PFSK-1 (cell line): ENCODE data around the gene FBLN2.

Experiments used
- FOXP2 ChIP-seq: optimal IDR thresholded peaks from 2 replicates; pipeline ENCODE3; 2011; ENCODE audit warnings: borderline replicate concordance, control low read depth, inconsistent platforms; ENCODE audit not compliant: insufficient read depth; ENCODE audit errors: extremely low read length, extremely low read depth
- POLR2AphosphoS5 ChIP-seq: IDR thresholded peaks from 2 replicates; pipeline ENCODE4 v1.6.1; 2012; ENCODE audit warnings: low read depth, mild to moderate bottlenecking, control low read depth, low read length, moderate library complexity
- SIN3A ChIP-seq: IDR thresholded peaks from 2 replicates; pipeline ENCODE4 v1.6.1; 2012; ENCODE audit warnings: mild to moderate bottlenecking, low read length, moderate library complexity, borderline replicate concordance; ENCODE audit not compliant: insufficient read depth
- TAF1 ChIP-seq: IDR thresholded peaks from 2 replicates; pipeline ENCODE4 v1.6.1; 2012; ENCODE audit warnings: low read length, control low read depth, borderline replicate concordance; ENCODE audit not compliant: insufficient read depth
- TF ChIP-seq, protein P1 (sequence below), 2 experiments: IDR thresholded peaks; 2 replicates each; pipeline versions ENCODE4 v1.6.1 to v1.8.0; 2011 to 2012; ENCODE audit warnings: low read depth in 2 of 2, low read length in 2 of 2, control low read depth in 1 of 2, inconsistent platforms in 1 of 2, mild to moderate bottlenecking in 1 of 2, moderate library complexity in 1 of 2; ENCODE audit not compliant: insufficient read depth in 1 of 2

Gene FBLN2

DNA sequence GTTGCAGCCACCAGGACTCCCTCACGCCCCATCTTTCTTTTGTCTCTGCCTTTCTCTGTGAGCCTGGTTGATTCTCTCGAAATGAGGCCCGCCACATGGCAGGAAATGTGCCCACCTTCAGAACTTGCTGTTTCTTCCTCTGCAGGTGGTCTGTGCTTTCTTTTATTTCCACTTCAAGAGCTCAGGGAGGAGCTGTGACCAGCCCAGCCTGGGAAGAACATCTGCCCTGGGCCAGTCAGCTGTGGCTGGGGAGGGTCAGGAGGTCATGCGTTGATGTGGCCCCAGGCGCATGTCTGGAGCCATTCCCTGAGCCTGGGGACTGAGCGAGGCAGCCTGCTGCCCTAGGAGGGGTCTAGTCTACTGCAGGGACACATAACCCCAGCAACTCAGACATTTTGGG is 8.0 kb downstream of the FBLN2 start:
- no peak for TF ChIP-seq TAF1

DNA sequence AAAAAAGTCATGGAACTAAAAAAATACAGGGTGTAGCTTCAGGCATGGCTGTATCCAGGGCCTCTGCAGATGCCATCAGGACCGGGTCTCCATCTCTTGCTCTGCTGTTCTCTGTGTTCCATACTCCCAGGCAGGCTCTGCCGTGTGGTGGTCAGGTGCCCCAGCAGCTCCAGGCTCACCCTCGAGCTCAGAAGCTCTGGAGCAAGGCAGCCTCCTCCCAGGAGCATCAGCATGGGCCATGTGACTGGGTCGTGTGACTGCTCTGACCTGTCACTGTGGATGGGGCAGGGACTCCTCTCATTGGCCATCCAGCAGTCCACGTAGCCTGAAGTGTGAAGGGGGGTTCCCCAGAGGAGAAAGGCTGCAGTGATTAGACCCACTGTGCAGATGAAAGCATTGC is 8.5 kb downstream of the FBLN2 start:
- TF ChIP-seq FOXP2 (no peak), POLR2AphosphoS5 (no peak), TAF1 (no peak), SIN3A (no peak)
- TF ChIP-seq, protein P1, sequence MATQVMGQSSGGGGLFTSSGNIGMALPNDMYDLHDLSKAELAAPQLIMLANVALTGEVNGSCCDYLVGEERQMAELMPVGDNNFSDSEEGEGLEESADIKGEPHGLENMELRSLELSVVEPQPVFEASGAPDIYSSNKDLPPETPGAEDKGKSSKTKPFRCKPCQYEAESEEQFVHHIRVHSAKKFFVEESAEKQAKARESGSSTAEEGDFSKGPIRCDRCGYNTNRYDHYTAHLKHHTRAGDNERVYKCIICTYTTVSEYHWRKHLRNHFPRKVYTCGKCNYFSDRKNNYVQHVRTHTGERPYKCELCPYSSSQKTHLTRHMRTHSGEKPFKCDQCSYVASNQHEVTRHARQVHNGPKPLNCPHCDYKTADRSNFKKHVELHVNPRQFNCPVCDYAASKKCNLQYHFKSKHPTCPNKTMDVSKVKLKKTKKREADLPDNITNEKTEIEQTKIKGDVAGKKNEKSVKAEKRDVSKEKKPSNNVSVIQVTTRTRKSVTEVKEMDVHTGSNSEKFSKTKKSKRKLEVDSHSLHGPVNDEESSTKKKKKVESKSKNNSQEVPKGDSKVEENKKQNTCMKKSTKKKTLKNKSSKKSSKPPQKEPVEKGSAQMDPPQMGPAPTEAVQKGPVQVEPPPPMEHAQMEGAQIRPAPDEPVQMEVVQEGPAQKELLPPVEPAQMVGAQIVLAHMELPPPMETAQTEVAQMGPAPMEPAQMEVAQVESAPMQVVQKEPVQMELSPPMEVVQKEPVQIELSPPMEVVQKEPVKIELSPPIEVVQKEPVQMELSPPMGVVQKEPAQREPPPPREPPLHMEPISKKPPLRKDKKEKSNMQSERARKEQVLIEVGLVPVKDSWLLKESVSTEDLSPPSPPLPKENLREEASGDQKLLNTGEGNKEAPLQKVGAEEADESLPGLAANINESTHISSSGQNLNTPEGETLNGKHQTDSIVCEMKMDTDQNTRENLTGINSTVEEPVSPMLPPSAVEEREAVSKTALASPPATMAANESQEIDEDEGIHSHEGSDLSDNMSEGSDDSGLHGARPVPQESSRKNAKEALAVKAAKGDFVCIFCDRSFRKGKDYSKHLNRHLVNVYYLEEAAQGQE (IDR thresholded peaks at IDR 0.05; ENCODE audit: insufficient read depth in 1 of 2, low read depth in 2 of 2, low read length in 2 of 2), result no peak

DNA sequence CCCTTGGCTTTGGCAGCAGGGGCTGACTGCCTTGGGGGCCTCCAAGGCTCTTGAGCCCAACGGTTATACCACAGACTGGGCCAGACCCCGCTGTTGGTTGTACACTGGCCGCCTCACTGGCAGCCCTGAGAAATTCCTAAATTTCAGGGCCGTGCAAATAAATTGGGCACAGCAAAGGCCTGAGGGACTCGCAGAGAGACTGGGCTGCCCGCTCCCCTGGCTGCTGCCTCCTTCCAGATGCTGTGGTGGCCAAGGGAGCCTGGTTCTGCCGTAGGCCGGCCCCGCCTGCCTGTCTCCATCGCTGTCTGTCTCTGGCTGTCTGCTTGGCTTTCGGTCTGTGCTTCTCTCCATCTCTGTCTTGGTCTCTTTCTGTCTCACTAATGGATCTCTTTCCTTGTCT is 9.0 kb downstream of the FBLN2 start:
- no peak for TF ChIP-seq POLR2AphosphoS5
- TF ChIP-seq TAF1, result no peak
- no peak for TF ChIP-seq SIN3A
- TF ChIP-seq, protein P1 (IDR thresholded peaks at IDR 0.05; ENCODE audit: insufficient read depth in 1 of 2, low read depth in 2 of 2, low read length in 2 of 2), result no peak
- no peak for TF ChIP-seq FOXP2

DNA sequence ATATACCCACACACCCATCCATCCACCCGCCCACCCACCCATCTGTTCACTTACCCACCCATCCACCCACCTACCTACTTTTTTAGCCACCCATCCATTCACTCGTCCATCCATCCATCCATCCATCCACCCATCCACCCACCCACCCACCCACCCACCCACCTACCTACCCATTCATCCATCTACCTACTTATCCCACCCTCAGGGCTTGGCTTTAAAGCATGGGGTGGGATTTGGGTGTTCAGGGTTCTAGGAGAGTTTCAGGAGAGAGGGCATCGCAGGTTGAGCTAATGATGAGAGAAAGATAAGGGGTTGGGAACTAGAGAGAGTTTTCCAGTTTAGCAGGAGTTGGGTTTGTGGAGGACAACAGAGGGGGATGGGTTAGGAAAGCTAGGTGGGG is 9.7 kb downstream of the FBLN2 start:
- TF ChIP-seq TAF1 (no peak), POLR2AphosphoS5 (no peak), SIN3A (no peak), FOXP2 (no peak)
- TF ChIP-seq, protein P1 (IDR thresholded peaks at IDR 0.05; ENCODE audit: insufficient read depth in 1 of 2, low read depth in 2 of 2, low read length in 2 of 2), result no peak

DNA sequence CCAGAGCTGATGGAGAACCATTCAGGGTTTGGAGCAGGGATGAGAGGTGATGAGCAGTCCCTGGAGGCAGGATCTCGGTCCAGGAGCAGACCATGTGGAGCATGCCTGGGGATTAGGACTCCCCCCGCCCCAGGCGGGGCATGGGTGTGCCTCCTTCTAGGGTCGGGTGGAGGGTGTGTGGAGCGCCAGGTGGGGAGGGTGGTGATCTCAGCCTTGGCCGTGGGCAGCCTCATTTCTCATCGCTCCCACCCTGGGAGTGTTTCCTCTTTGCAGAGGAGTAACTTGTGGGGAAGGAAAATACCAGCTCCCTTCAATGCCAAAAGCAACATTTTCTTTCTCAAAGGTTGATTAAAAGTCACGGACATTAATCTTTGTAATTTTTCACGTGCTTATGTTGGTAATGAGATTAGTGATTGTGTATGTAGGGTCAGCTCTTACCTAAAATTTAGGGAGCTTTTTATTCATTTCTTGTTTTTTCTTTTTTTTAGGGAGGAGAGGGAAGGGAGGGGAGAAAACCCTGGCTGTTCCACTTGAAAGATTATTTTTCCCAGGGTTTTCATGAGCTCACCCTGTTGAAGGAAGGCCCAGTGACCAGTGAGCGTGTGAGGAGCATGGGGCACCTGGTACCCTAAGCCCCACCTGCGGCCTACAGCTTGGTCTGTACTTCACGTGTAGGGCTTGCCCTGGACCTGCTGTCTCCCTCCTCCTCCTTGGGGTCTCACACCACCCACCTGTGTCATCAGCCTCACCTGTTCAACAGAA is 11.0 kb downstream of the FBLN2 start:
- TF ChIP-seq, protein P1 (IDR thresholded peaks at IDR 0.05; ENCODE audit: insufficient read depth in 1 of 2, low read depth in 2 of 2, low read length in 2 of 2), result no peak
- no peak for TF ChIP-seq POLR2AphosphoS5
